Measurements from ENCODE around the gene KRT77.

DNA sequence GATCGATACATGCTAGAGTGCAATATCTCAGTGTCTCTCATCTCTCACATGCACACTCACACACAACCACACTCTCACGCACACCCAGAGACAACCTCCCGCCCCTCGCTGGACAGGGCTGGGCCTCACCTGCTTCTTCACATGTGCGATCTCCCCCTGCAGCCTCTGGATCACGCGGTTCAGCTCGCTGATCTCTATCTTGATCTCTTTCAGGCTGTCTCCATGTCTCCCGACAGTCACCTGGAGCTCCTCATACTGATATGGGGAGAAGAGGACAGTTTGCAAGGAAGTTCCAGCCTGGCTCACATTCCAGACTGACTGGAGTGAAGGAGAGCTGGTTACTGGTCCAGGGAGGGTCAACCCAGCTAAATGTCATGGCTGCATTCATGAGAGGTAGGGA is 55.7 kb downstream of the KRT77 start:
- TF ChIP-seq, protein P1, sequence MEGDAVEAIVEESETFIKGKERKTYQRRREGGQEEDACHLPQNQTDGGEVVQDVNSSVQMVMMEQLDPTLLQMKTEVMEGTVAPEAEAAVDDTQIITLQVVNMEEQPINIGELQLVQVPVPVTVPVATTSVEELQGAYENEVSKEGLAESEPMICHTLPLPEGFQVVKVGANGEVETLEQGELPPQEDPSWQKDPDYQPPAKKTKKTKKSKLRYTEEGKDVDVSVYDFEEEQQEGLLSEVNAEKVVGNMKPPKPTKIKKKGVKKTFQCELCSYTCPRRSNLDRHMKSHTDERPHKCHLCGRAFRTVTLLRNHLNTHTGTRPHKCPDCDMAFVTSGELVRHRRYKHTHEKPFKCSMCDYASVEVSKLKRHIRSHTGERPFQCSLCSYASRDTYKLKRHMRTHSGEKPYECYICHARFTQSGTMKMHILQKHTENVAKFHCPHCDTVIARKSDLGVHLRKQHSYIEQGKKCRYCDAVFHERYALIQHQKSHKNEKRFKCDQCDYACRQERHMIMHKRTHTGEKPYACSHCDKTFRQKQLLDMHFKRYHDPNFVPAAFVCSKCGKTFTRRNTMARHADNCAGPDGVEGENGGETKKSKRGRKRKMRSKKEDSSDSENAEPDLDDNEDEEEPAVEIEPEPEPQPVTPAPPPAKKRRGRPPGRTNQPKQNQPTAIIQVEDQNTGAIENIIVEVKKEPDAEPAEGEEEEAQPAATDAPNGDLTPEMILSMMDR (IDR thresholded peaks at IDR 0.05), result no peak
- TF ChIP-seq POLR2A (IDR thresholded peaks at IDR 0.05), result no peak

Data from stomach (tissue), 4 donors.